K562 (cell line): ENCODE measurements around the gene NUP98. TPM values are rescaled to one million over a fixed set of nuclear protein-coding genes. Genes with fewer than 3 reads are reported as not detected.

Experiments
- ATAC-seq: fragments of 200-7000 bp; cut with Tn5 transposase; 3 replicates; pipeline ENCODE4 v1.9.1; 2020; ENCODE audit warnings: moderate library complexity
- BruUV-seq: library from RNA; stranded (reverse); fragments of 400-500 nt; replicated peaks from 2 replicates; lab custom pipeline; 2021; lab: Mats Ljungman, UMichigan
- CTCF ChIA-PET: fragments of 300-600 bp; formaldehyde crosslinking; extraction: SDS; loops from one replicate; lab custom pipeline; 2021; ENCODE audit warnings: low intra/inter-chr PET ratio; lab: Yijun Ruan, JAX
- POLR2A ChIA-PET: fragments of 300-600, 350-650 bp; sonication (Branson Sonifier 250); formaldehyde crosslinking; extraction: SDS; loops from one replicate; lab custom pipeline; 2021; ENCODE audit warnings: antibody characterized with exemption, inconsistent platforms; lab: Yijun Ruan, JAX
- DNase-seq, 4 experiments: peaks; one replicate each; pipeline versions ENCODE4 v3.0.0 to v3.0.0-alpha.2; 2011 to 2018; ENCODE audit warnings: low spot score in 3 of 4, mixed read lengths in 3 of 4; ENCODE audit errors: extremely low read depth in 1 of 4
- FAIRE-seq: peaks from 2 replicates; lab custom pipeline; 2011; peaks lifted over from hg19 to GRCh38; lab: Jason Lieb, UNC
- H2AFZ ChIP-seq: 2 replicates; pipeline ENCODE4 v1.6.0; 2011; ENCODE audit warnings: low read depth, low read length, control low read depth, inconsistent platforms
- H3K27ac ChIP-seq: fragments of 200-600 bp; 3 replicates; pipeline ENCODE4 v1.8.0; 2011; ENCODE audit warnings: low read depth, mild to moderate bottlenecking, control low read depth, inconsistent platforms, low read length, moderate library complexity, mixed read lengths; ENCODE audit errors: extremely low read depth
- H3K27me3 ChIP-seq, 2 experiments: fragments of 300-600 bp in 1 of 2; 2 replicates in 1 of 2; 3 replicates in 1 of 2; pipeline versions ENCODE4 v1.6.0 to v1.8.0; 2011; ENCODE audit warnings: inconsistent platforms in 2 of 2, low read length in 2 of 2, mild to moderate bottlenecking in 1 of 2, mixed read lengths in 1 of 2, moderate library complexity in 1 of 2; ENCODE audit not compliant: control insufficient read depth in 2 of 2, insufficient read depth in 2 of 2
- H3K36me3 ChIP-seq: fragments of 300-600 bp; 3 replicates; pipeline ENCODE4 v1.8.0; 2011; ENCODE audit warnings: mild to moderate bottlenecking, low read length, inconsistent platforms; ENCODE audit not compliant: control insufficient read depth, insufficient read depth
- H3K4me1 ChIP-seq, 2 experiments: fragments of 200-600 bp in 1 of 2; replicated peaks in 1 of 2; 2 replicates in 1 of 2; 3 replicates in 1 of 2; pipeline versions ENCODE4 v1.5.1 to v1.8.0; 2011; ENCODE audit warnings: inconsistent platforms in 2 of 2, low read length in 2 of 2, mild to moderate bottlenecking in 1 of 2, mixed read lengths in 1 of 2, moderate library complexity in 1 of 2; ENCODE audit not compliant: control insufficient read depth in 2 of 2, insufficient read depth in 2 of 2
- H3K4me2 ChIP-seq: 2 replicates; pipeline ENCODE4 v1.6.1; 2011; ENCODE audit warnings: low read length, control low read depth, inconsistent platforms, mixed read lengths; ENCODE audit not compliant: insufficient read depth
- H3K4me3 ChIP-seq: fragments of 200-600 bp; sonication (generic), shearing (Covaris generic); 2 replicates; pipeline ENCODE4 v1.5.1; 2016; ENCODE audit warnings: control low read depth, inconsistent platforms
- H3K79me2 ChIP-seq: fragments of 200-600 bp; 3 replicates; pipeline ENCODE4 v1.8.0; 2011; ENCODE audit warnings: low read length, inconsistent platforms; ENCODE audit not compliant: control insufficient read depth, insufficient read depth
- H3K9ac ChIP-seq, 2 experiments: 2 replicates each; pipeline versions ENCODE4 v1.6.0 to v1.6.1; 2011; ENCODE audit warnings: low read depth in 2 of 2, low read length in 2 of 2, control low read depth in 1 of 2, inconsistent platforms in 1 of 2, mild to moderate bottlenecking in 1 of 2, mixed read lengths in 1 of 2; ENCODE audit not compliant: insufficient read depth in 1 of 2
- H3K9me1 ChIP-seq: one replicate; pipeline ENCODE4 v1.6.0; 2011; ENCODE audit warnings: inconsistent platforms, mild to moderate bottlenecking, low read length, moderate library complexity; ENCODE audit not compliant: control insufficient read depth, insufficient read depth
- H3K9me3 ChIP-seq: replicated peaks from 2 replicates; pipeline ENCODE4 v1.5.1; 2011; ENCODE audit warnings: low read depth, low read length, inconsistent platforms; ENCODE audit not compliant: control insufficient read depth, insufficient read depth
- H4K20me1 ChIP-seq: replicated peaks from 2 replicates; pipeline ENCODE4 v1.6.1; 2011; ENCODE audit warnings: low read length, inconsistent platforms, mixed read lengths; ENCODE audit not compliant: control insufficient read depth, insufficient read depth
- ARID3A ChIP-seq: IDR thresholded peaks from 2 replicates; pipeline ENCODE4 v1.6.1; 2012; ENCODE audit warnings: low read depth, low read length, improper control_type of control experiment, borderline replicate concordance
- BDP1 ChIP-seq: IDR thresholded peaks from 3 replicates; pipeline ENCODE4 v1.6.1; 2011; ENCODE audit not compliant: insufficient read length, insufficient read depth
- CCNT2 ChIP-seq: IDR thresholded peaks from 2 replicates; pipeline ENCODE4 v1.6.1; 2011; ENCODE audit warnings: borderline replicate concordance, low read depth, mild to moderate bottlenecking, moderate library complexity, mixed read lengths, low read length; ENCODE audit not compliant: insufficient read length; ENCODE audit errors: extremely low read depth
- HDAC8 ChIP-seq: fragments of 450-650 bp; IDR thresholded peaks from 2 replicates; pipeline ENCODE4 v1.6.1; 2016; ENCODE audit warnings: mild to moderate bottlenecking, missing genetic modification characterization, moderate library complexity, missing compliant biosample characterization
- HDGF ChIP-seq: fragments of 450-650 bp; IDR thresholded peaks from 2 replicates; pipeline ENCODE4 v1.6.1; 2016
- MTA2 ChIP-seq: fragments of 450-650 bp; IDR thresholded peaks from 2 replicates; pipeline ENCODE4 v1.6.1; 2016; ENCODE audit warnings: low read depth
- POLR2H ChIP-seq: IDR thresholded peaks from 2 replicates; pipeline ENCODE4 v1.6.1; 2016; ENCODE audit warnings: missing genetic modification characterization, low read depth, mild to moderate bottlenecking, control low read depth, missing compliant biosample characterization, moderate library complexity
- RBM22 ChIP-seq: fragments of 200-400 bp; formaldehyde crosslinking; IDR thresholded peaks from 2 replicates; pipeline ENCODE4 v1.6.1; 2018; ENCODE audit warnings: low read length, low read depth; ENCODE audit not compliant: poor library complexity, severe bottlenecking
- RREB1 ChIP-seq: fragments of 250-450 bp; sonication (Bioruptor Pico); IDR thresholded peaks from 2 replicates; pipeline ENCODE4 v1.4.0; 2020
- XRCC5 ChIP-seq: fragments of 200-400 bp; formaldehyde crosslinking; IDR thresholded peaks from 2 replicates; pipeline ENCODE4 v1.6.1; 2017; ENCODE audit warnings: low read depth, mild to moderate bottlenecking, low read length
- ZBTB8A ChIP-seq: fragments of 450-650 bp; IDR thresholded peaks from 2 replicates; pipeline ENCODE4 v1.6.1; 2018; ENCODE audit warnings: mild to moderate bottlenecking, moderate library complexity; ENCODE audit not compliant: partially characterized antibody
- ZNF444 ChIP-seq: fragments of 250-450 bp; sonication (Bioruptor Pico); IDR thresholded peaks from 2 replicates; pipeline ENCODE4 v1.4.0; 2020; ENCODE audit warnings: mild to moderate bottlenecking, moderate library complexity
- WGBS: fragments of 100-300 bp; shearing (Covaris generic); methylation state at CpG from one replicate; pipeline ENCODE4 v1.1.6; 2016; ENCODE audit warnings: low coverage, mixed read lengths; ENCODE audit not compliant: insufficient coverage; ENCODE audit errors: missing lambda C conversion rate; 5-methylcytosine and 5-hydroxymethylcytosine counted together
- in situ Hi-C: fragments of 300-500 bp; cut with MboI; formaldehyde crosslinking; loops from 4 replicates; pipeline ENCODE4 v1.15.0; 2018; ENCODE audit warnings: inconsistent platforms, mixed read lengths
- intact Hi-C: fragments of 100-400 bp; cut with micrococcal nuclease; formaldehyde crosslinking; loops from 2 replicates; pipeline ENCODE4 v1.14.2; 2022
- polyA plus RNA-seq, 8 experiments: library from polyadenylated mRNA; depleted of rRNA in 4 of 8; stranded (reverse) in 5 of 8; unstranded in 3 of 8; fragments of >200 nt; fragmentation: Nextera tagmentation in 2 of 8; fragmentation: Illumina TruSeq in 1 of 8; extraction: Ambion mirVana in 2 of 8; extraction: Trizol in 1 of 8; gene quantifications; 2 replicates each; pipeline versions ENCODE4 v1.2.1 to v1.2.3, GENCODE V29; 2011 to 2014; ENCODE audit warnings: inconsistent platforms in 1 of 8, missing spikeins in 1 of 8
- total RNA-seq, 7 experiments: library from RNA; depleted of rRNA in 6 of 7; stranded (reverse); fragments of >200 nt in 6 of 7; fragmentation: Illumina TruSeq in 2 of 7; extraction: Trizol in 2 of 7; gene quantifications; 2 replicates each; pipeline versions ENCODE4 v1.2.1 to v1.2.3, GENCODE V29; 2011 to 2021; ENCODE audit warnings: low replicate concordance in 1 of 7

NUP98 gene
- total and polyA plus RNA-seq, 9 of the 15 experiments (the other 6 are each of a cell fraction or from before 2014, with no cell fraction given) = 45.1 to 196 (median 130) TPM

- POLR2A ChIA-PET = interaction anchor here (0.9 to 1.2 kb wide), 3 partner anchors 8 to 124 kb away, joined by 3 to 5 read pairs (median 3); no protein-coding TSS in a partner anchor
- no peak overlapping the region for H3K4me3 ChIP-seq
- peak overlapping the region in 1 of 2 experiments; percentile 64; a peak in 1 of 4 replicates for H3K9ac ChIP-seq
- 49% methylated on average over 7 of the region's 10 CpGs for WGBS
- no peaks in the 10 kb centered on the region for H3K9me3 ChIP-seq
- no peak for DNase-seq
- no peak overlapping the region for H3K4me2 ChIP-seq
- CTCF ChIA-PET = no interaction called here
- peaks cover 9 to 18% of the 10 kb centered on the region in 2 experiments; a peak in 3 of 5 replicates for H3K27me3 ChIP-seq
- in situ Hi-C loops (no loop called here), intact Hi-C loops (no loop called here)
- peaks cover 7% of the 10 kb centered on the region; the same call in 1 of the 2 replicates for H4K20me1 ChIP-seq
- H3K9me1 ChIP-seq = no peaks in the 10 kb centered on the region
- FAIRE-seq = no peak
- H3K79me2 ChIP-seq = no peaks in the 10 kb centered on the region
- peaks cover 13% of the 10 kb centered on the region; the same call in 1 of the 3 replicates for H3K36me3 ChIP-seq
- BruUV-seq = no TSS peak
- H3K27ac ChIP-seq = no peak overlapping the region
- no peak overlapping the region for H2AFZ ChIP-seq
- peaks cover 0 to 21% of the 10 kb centered on the region in 2 experiments; a peak in 2 of 5 replicates for H3K4me1 ChIP-seq
- no peak for ATAC-seq
- TF ChIP-seq RREB1 (no peak), ZNF444 (CRISPR knock-in tag) (no peak), HDGF (no peak), RBM22 (no peak), MTA2 (no peak), CCNT2 (no peak), HDAC8 (no peak), XRCC5 (no peak), ARID3A (no peak), BDP1 (no peak), POLR2H (tag) (no peak), ZBTB8A (no peak)
Observed at GRCh38 chr11:3664032-3664630, 133.2 kb downstream of the NUP98 start.
